Ishikawa (cell line): Measurements from ENCODE around the gene DGKZ.
A peak's percentile ranks its signal among the peaks of the same experiment; 100 is the strongest.

ENCODE experiments used
- CEBPB ChIP-seq: IDR thresholded peaks from 2 replicates; pipeline ENCODE4 v1.6.1; 2012
- CREB1 ChIP-seq: IDR thresholded peaks from 2 replicates; pipeline ENCODE4 v1.6.1; 2012; ENCODE audit warnings: low read depth
- EGR1 ChIP-seq: IDR thresholded peaks from 2 replicates; pipeline ENCODE4 v1.6.1; 2012
- EP300 ChIP-seq: IDR thresholded peaks from 2 replicates; pipeline ENCODE4 v1.6.1; 2012; ENCODE audit warnings: borderline replicate concordance
- FOXM1 ChIP-seq: IDR thresholded peaks from 2 replicates; pipeline ENCODE4 v1.6.1; 2012; ENCODE audit warnings: low read depth, borderline replicate concordance
- NFIC ChIP-seq: IDR thresholded peaks from 2 replicates; pipeline ENCODE4 v1.6.1; 2012
- RAD21 ChIP-seq: IDR thresholded peaks from 2 replicates; pipeline ENCODE4 v1.6.1; 2012; ENCODE audit warnings: low read depth
- REST ChIP-seq: IDR thresholded peaks from 2 replicates; pipeline ENCODE4 v1.6.1; 2012; ENCODE audit warnings: low read depth, mild to moderate bottlenecking
- TAF1 ChIP-seq: IDR thresholded peaks from 2 replicates; pipeline ENCODE4 v1.6.1; 2012; ENCODE audit warnings: low read depth, mild to moderate bottlenecking
- TCF12 ChIP-seq: IDR thresholded peaks from 2 replicates; pipeline ENCODE4 v1.6.1; 2012; ENCODE audit warnings: low read depth
- TEAD4 ChIP-seq: IDR thresholded peaks from 2 replicates; pipeline ENCODE4 v1.6.1; 2012
- YY1 ChIP-seq: IDR thresholded peaks from 2 replicates; pipeline ENCODE4 v1.6.1; 2012; ENCODE audit warnings: low read depth
- ZBTB7A ChIP-seq: IDR thresholded peaks from 2 replicates; pipeline ENCODE4 v1.6.1; 2012; ENCODE audit warnings: low read depth
- TF ChIP-seq, protein P1 (sequence below): IDR thresholded peaks from 2 replicates; pipeline ENCODE4 v1.6.1; 2012
- TF ChIP-seq, protein P2 (sequence below): IDR thresholded peaks from 2 replicates; pipeline ENCODE4 v1.6.1; 2012

The DGKZ gene

DNA sequence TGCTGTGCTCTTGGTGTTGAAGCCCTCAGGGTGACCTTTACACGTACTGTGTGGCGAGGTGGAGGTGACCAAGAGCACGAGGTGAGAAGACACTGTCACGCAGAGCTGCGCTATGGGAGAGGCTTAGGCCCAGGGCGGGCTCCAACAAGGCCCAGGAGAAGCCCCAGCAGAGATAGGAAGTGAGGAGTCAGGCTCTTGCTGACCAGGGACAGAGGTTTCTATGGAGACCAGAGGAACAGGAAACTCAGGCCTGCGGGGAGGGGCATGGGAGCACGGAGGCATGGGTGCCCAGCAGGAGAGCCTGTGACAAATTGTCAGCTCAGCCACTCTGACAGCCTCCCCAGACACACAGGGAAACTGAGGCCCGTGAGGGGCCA is 15.8 kb downstream of the DGKZ start:
- TF ChIP-seq TCF12 (no peak), RAD21 (no peak), EP300 (no peak), ZBTB7A (no peak), REST (no peak), FOXM1 (no peak), NFIC (no peak), TEAD4 (no peak)
- TF ChIP-seq, protein P1, sequence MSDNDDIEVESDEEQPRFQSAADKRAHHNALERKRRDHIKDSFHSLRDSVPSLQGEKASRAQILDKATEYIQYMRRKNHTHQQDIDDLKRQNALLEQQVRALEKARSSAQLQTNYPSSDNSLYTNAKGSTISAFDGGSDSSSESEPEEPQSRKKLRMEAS, result no peak

DNA sequence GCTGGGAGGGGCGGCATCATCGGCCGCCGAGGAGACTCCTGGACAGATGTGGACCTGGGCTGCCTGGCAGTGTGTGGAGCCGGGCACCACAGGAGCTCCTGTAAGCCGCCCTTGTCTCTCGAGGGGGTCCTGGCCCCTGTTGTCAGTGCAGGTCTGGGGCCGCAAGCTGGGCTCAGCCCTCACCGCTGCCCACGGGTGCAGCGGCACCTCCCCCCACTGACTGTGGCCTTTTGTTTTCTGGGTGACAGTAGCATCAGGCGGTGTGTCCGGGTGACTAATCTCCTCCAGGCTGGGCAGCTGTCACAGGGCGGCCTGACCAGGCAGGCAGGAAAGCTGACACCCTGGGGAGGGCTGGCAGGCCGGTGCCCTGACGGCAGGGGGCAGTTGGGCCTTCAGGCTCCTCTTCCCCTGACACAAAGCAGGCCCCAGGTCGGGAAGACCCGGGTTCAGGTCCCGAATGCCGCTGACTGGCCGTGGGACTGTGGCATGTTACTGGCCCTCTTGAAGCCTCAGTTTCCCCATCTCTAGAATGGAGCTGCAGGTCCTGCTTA is 16.3 kb downstream of the DGKZ start:
- TF ChIP-seq TEAD4 (peak; percentile 19; the same call in 1 of the 2 replicates), EP300 (peak; percentile 49; the same call in 1 of the 2 replicates), TCF12 (peak; percentile 82), FOXM1 (no peak), YY1 (no peak), EGR1 (no peak), TAF1 (no peak), CEBPB (no peak), RAD21 (peak; percentile 5; the same call in 1 of the 2 replicates), NFIC (peak; percentile 57)
- TF ChIP-seq, protein P2, sequence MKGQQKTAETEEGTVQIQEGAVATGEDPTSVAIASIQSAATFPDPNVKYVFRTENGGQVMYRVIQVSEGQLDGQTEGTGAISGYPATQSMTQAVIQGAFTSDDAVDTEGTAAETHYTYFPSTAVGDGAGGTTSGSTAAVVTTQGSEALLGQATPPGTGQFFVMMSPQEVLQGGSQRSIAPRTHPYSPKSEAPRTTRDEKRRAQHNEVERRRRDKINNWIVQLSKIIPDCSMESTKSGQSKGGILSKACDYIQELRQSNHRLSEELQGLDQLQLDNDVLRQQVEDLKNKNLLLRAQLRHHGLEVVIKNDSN, result 0 out of 2 replicates have a peak, but pooled peaks have one; percentile 28
- TF ChIP-seq, protein P1, result peak; percentile 59; the same call in 1 of the 2 replicates

GRCh38 chr11:46364056-46364455 is 16.8 kb downstream of the DGKZ start:
- TF ChIP-seq, protein P2, result no peak
- TF ChIP-seq NFIC, result no peak
- no peak for TF ChIP-seq REST
- TF ChIP-seq CREB1, result no peak
- TF ChIP-seq TAF1, result no peak
- TF ChIP-seq, protein P1, result no peak
- no peak for TF ChIP-seq ZBTB7A
- TF ChIP-seq YY1, result no peak
- no peak for TF ChIP-seq EP300

DNA sequence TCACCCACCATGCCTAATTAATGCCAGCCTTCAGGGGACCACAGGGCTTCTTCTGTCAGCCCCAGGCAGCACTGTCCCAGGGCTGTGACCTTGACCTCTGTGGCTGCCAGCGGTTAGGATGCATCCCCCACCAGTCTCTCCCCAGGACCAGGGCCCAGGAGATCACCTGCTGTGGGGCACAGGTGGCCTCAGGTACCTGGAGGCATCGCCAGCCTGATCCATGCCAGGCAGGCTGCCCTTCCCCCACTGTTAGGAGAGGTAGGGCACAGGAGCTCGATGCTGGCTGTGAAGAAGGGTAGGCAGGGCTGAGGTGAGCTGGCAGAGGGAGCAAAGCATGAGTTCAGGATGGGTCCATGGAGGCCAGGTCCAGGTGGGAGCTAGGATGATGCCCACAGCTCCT is 17.5 kb downstream of the DGKZ start:
- TF ChIP-seq, protein P2, result no peak
- no peak for TF ChIP-seq TAF1
- no peak for TF ChIP-seq YY1
- no peak for TF ChIP-seq NFIC
- no peak for TF ChIP-seq CREB1

DNA sequence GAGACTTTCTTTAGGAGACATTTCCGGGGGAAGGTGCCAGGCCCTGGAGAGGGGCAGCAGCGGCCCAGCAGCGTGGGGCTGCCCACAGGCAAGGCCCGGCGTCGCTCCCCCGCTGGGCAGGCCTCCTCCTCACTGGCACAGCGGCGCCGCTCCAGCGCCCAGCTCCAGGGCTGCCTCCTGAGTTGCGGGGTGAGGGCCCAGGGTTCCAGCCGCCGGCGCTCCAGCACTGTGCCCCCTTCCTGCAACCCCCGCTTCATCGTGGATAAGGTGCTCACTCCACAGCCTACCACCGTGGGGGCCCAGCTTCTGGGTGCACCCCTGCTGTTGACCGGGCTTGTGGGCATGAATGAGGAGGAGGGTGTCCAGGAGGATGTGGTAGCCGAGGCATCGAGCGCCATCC is 19.0 kb downstream of the DGKZ start:
- TF ChIP-seq ZBTB7A, result no peak
- no peak for TF ChIP-seq REST
- no peak for TF ChIP-seq TAF1
- TF ChIP-seq RAD21, result no peak
- TF ChIP-seq, protein P1, result no peak
- no peak for TF ChIP-seq YY1
- TF ChIP-seq, protein P2, result no peak
